ENCODE results near the gene LUC7L. TPM values are rescaled to one million over a fixed set of nuclear protein-coding genes. Genes with fewer than 3 reads are reported as not detected.
"Not testable (repeated sequence)": the region's sequence is repeated elsewhere in the genome, so short reads cannot be mapped to it uniquely, and the experiment has no call there.

LUC7L gene
- total and polyA plus RNA-seq, 4 experiments from 2014 or later, result 5.1 to 157 (median 80.1) TPM

- Mint-ChIP-seq H3K27ac (peak overlapping the region in 4 of 7 donors; percentile 2 to 82 (median 38)), H3K4me3 (no peak overlapping the region), H3K27me3 (no peaks in the 10 kb centered on the region), H3K36me3 (peaks cover 0 to 11% of the 10 kb centered on the region in 2 donors), H3K4me1 (peaks cover 12 to 28% (median 15%) of the 10 kb centered on the region in 4 donors), H3K9me3 (no peaks in the 10 kb centered on the region)
- Histone ChIP-seq H3K4me3 (ENCODE audit: low read length in 2 of 2) (no peak overlapping the region), H3K36me3 (ENCODE audit: insufficient read depth, low read length) (no peaks in the 10 kb centered on the region), H3K4me1 (ENCODE audit: insufficient read depth, low read length) (peaks cover 6% of the 10 kb centered on the region), H3K9me3 (ENCODE audit: control insufficient read depth in 1 of 2, low read length in 2 of 2) (no peaks in the 10 kb centered on the region), H3K27me3 (ENCODE audit: insufficient read depth, low read length) (no peaks in the 10 kb centered on the region), H3K27ac (ENCODE audit: low read depth, low read length) (no peak overlapping the region)
- POLR2A ChIA-PET (ENCODE audit: partially characterized antibody), result no interaction called here
- no peak for DNase-seq
- CTCF ChIA-PET (ENCODE audit: partially characterized antibody), result interaction anchor here (1.0 kb wide), 1 partner anchor 122 kb away, joined by 3 read pairs; no protein-coding TSS in a partner anchor
- intact Hi-C loops (cut with micrococcal nuclease), result no loop called here
Observed at GRCh38 chr16:239948-240277, 10.7 kb upstream of the LUC7L start.

- CTCF ChIA-PET (ENCODE audit: partially characterized antibody), result interaction anchor here (0.6 to 2.6 kb wide), 16 partner anchors 8 to 148 kb away, joined by 3 to 18 read pairs (median 4); partner anchors contain the start of gene AXIN1
- Histone ChIP-seq H3K9me3 (ENCODE audit: control insufficient read depth in 1 of 2, low read length in 2 of 2) (no peaks in the 10 kb centered on the region), H3K27ac (ENCODE audit: low read depth, low read length) (peak within 1 kb of the TSS; percentile 98), H3K27me3 (ENCODE audit: insufficient read depth, low read length) (no peaks in the 10 kb centered on the region), H3K36me3 (ENCODE audit: insufficient read depth, low read length) (no peaks in the 10 kb centered on the region), H3K4me3 (ENCODE audit: low read length in 2 of 2) (peak within 1 kb of the TSS; percentile 69 to 91), H3K4me1 (ENCODE audit: insufficient read depth, low read length) (peaks cover 6% of the 10 kb centered on the region)
- peaks cover 8 to 25% (median 16%) of the 10 kb centered on the region in 4 donors for H3K4me1 Mint-ChIP-seq
- peak within 1 kb of the TSS; percentile 90 to 97 (median 96) for H3K4me3 Mint-ChIP-seq
- no peaks in the 10 kb centered on the region for H3K9me3 Mint-ChIP-seq
- peak; percentile 95 to 98 (median 96) for DNase-seq
- POLR2A ChIA-PET (ENCODE audit: partially characterized antibody), result interaction anchor here (0.6 to 2.3 kb wide), 17 partner anchors 8 to 196 kb away, joined by 3 to 21 read pairs (median 4); partner anchors contain the start of genes AXIN1, MRPL28, PGAP6 and POLR3K
- no peaks in the 10 kb centered on the region for H3K27me3 Mint-ChIP-seq
- H3K36me3 Mint-ChIP-seq, result peaks cover 0 to 11% of the 10 kb centered on the region in 2 donors
- H3K27ac Mint-ChIP-seq, result peak within 1 kb of the TSS; percentile 99 to 100 (median 99)
- intact Hi-C loops (cut with micrococcal nuclease), result loop anchor here (1.0 to 5.0 kb wide), 4 partner anchors 18 to 136 kb away; partner anchors contain the start of genes AXIN1, MRPL28 and NPRL3
Observed at GRCh38 chr16:234468-235305, 5.4 kb upstream of the LUC7L start, which contains the start of gene FAM234A. FAM234A (plus strand) TSS chr16:234821; CDS start chr16:254414, 19,593 bp downstream.

- peaks cover 20 to 51% (median 41%) of the 10 kb centered on the region in 4 donors for H3K4me1 Mint-ChIP-seq
- H3K27me3 Mint-ChIP-seq, result no peaks in the 10 kb centered on the region
- H3K9me3 ChIP-seq (ENCODE audit: control insufficient read depth in 1 of 2, low read length in 2 of 2), result no peaks in the 10 kb centered on the region
- intact Hi-C loops (cut with micrococcal nuclease), result loop anchor here (5.0 kb wide), 1 partner anchor 94 kb away; the partner anchor contains the start of gene NPRL3
- H3K27me3 ChIP-seq (ENCODE audit: insufficient read depth, low read length), result no peaks in the 10 kb centered on the region
- peaks cover 12 to 40% of the 10 kb centered on the region in 2 donors for H3K36me3 Mint-ChIP-seq
- no peak for DNase-seq
- H3K27ac Mint-ChIP-seq, result peak overlapping the region in 2 of 7 donors; percentile 16 to 43
- ChIA-PET CTCF (ENCODE audit: partially characterized antibody) (no interaction called here), POLR2A (ENCODE audit: partially characterized antibody) (no interaction called here)
- peak overlapping the region in 1 of 8 donors; percentile 46 for H3K4me3 Mint-ChIP-seq
- H3K9me3 Mint-ChIP-seq, result no peaks in the 10 kb centered on the region
- H3K4me1 ChIP-seq (ENCODE audit: insufficient read depth, low read length), result peaks cover 29% of the 10 kb centered on the region
- peaks cover 18% of the 10 kb centered on the region for H3K36me3 ChIP-seq (ENCODE audit: insufficient read depth, low read length)
- no peak overlapping the region for H3K27ac ChIP-seq (ENCODE audit: low read depth, low read length)
- H3K4me3 ChIP-seq (ENCODE audit: low read length in 2 of 2), result no peak overlapping the region
Observed at GRCh38 chr16:230949-231348, 1.7 kb upstream of the LUC7L start.

GRCh38 chr16:230351-230750, 1.1 kb upstream of the LUC7L start:
- not testable (repeated sequence) for H3K27me3 ChIP-seq (ENCODE audit: insufficient read depth, low read length); H3K27me3 Mint-ChIP-seq; H3K9me3 ChIP-seq (ENCODE audit: control insufficient read depth in 1 of 2, low read length in 2 of 2); H3K9me3 Mint-ChIP-seq; H3K4me3 ChIP-seq (ENCODE audit: low read length in 2 of 2); H3K27ac ChIP-seq (ENCODE audit: low read depth, low read length); DNase-seq
- ChIA-PET POLR2A (ENCODE audit: partially characterized antibody) (interaction anchor here (1.8 kb wide), 1 partner anchor 140 kb away, joined by 6 read pairs; the partner anchor contains the start of gene MRPL28), CTCF (ENCODE audit: partially characterized antibody) (interaction anchor here (1.0 kb wide), 1 partner anchor 123 kb away, joined by 4 read pairs; no protein-coding TSS in a partner anchor)
- Mint-ChIP-seq H3K36me3 (peaks cover 16 to 41% of the 10 kb centered on the region in 2 donors), H3K4me3 (peak overlapping the region in 2 of 8 donors; percentile 46 to 83), H3K4me1 (peaks cover 18 to 51% (median 40%) of the 10 kb centered on the region in 4 donors), H3K27ac (peak overlapping the region in 3 of 7 donors; percentile 16 to 88 (median 43))
- Histone ChIP-seq H3K36me3 (ENCODE audit: insufficient read depth, low read length) (peaks cover 23% of the 10 kb centered on the region), H3K4me1 (ENCODE audit: insufficient read depth, low read length) (peaks cover 23% of the 10 kb centered on the region)
- intact Hi-C loops (cut with micrococcal nuclease), result loop anchor here (5.0 kb wide), 1 partner anchor 93 kb away; the partner anchor contains the start of gene NPRL3

- intact Hi-C loops (cut with micrococcal nuclease), result loop anchor here (5.0 kb wide), 1 partner anchor 93 kb away; the partner anchor contains the start of gene NPRL3
- H3K9me3 ChIP-seq (ENCODE audit: control insufficient read depth in 1 of 2, low read length in 2 of 2), result no peaks in the 10 kb centered on the region
- no peaks in the 10 kb centered on the region for H3K27me3 Mint-ChIP-seq
- peaks cover 16 to 39% of the 10 kb centered on the region in 2 donors for H3K36me3 Mint-ChIP-seq
- DNase-seq, result no peak
- peak overlapping the region in 6 of 7 donors; percentile 86 to 98 (median 96) for H3K27ac Mint-ChIP-seq
- peaks cover 25% of the 10 kb centered on the region for H3K36me3 ChIP-seq (ENCODE audit: insufficient read depth, low read length)
- ChIA-PET POLR2A (ENCODE audit: partially characterized antibody) (interaction anchor here (0.9 to 2.9 kb wide), 8 partner anchors 23 to 172 kb away, joined by 3 to 25 read pairs (median 5); partner anchors contain the start of genes AXIN1, DECR2 and MRPL28), CTCF (ENCODE audit: partially characterized antibody) (interaction anchor here (1.0 to 1.1 kb wide), 2 partner anchors 123 kb away, joined by 3 to 4 read pairs; no protein-coding TSS in a partner anchor)
- H3K27ac ChIP-seq (ENCODE audit: low read depth, low read length), result peak overlapping the region; percentile 97
- H3K4me1 ChIP-seq (ENCODE audit: insufficient read depth, low read length), result peaks cover 23% of the 10 kb centered on the region
- no peaks in the 10 kb centered on the region for H3K9me3 Mint-ChIP-seq
- H3K4me3 ChIP-seq (ENCODE audit: low read length in 2 of 2), result peak overlapping the region in 1 of 2 donors; percentile 84
- peaks cover 17 to 46% (median 36%) of the 10 kb centered on the region in 4 donors for H3K4me1 Mint-ChIP-seq
- H3K4me3 Mint-ChIP-seq, result peak overlapping the region; percentile 28 to 92 (median 87)
- no peaks in the 10 kb centered on the region for H3K27me3 ChIP-seq (ENCODE audit: insufficient read depth, low read length)
Observed at GRCh38 chr16:229731-230281, 557 bp upstream of the LUC7L start.

- peak in 2 of 5 donors; percentile 24 to 29 for DNase-seq
- Histone ChIP-seq H3K4me1 (ENCODE audit: insufficient read depth, low read length) (peaks cover 23% of the 10 kb centered on the region), H3K27me3 (ENCODE audit: insufficient read depth, low read length) (no peaks in the 10 kb centered on the region), H3K4me3 (ENCODE audit: low read length in 2 of 2) (peak overlapping the region; percentile 48 to 84), H3K36me3 (ENCODE audit: insufficient read depth, low read length) (peaks cover 27% of the 10 kb centered on the region), H3K27ac (ENCODE audit: low read depth, low read length) (peak overlapping the region; percentile 97), H3K9me3 (ENCODE audit: control insufficient read depth in 1 of 2, low read length in 2 of 2) (no peaks in the 10 kb centered on the region)
- H3K4me1 Mint-ChIP-seq, result peaks cover 15 to 40% (median 33%) of the 10 kb centered on the region in 4 donors
- peak overlapping the region; percentile 86 to 96 (median 90) for H3K4me3 Mint-ChIP-seq
- intact Hi-C loops (cut with micrococcal nuclease), result no loop called here
- peak overlapping the region; percentile 89 to 98 (median 95) for H3K27ac Mint-ChIP-seq
- peaks cover 16 to 38% of the 10 kb centered on the region in 2 donors for H3K36me3 Mint-ChIP-seq
- ChIA-PET POLR2A (ENCODE audit: partially characterized antibody) (interaction anchor here (1.1 to 2.9 kb wide), 10 partner anchors 14 to 173 kb away, joined by 3 to 25 read pairs (median 4); partner anchors contain the start of genes AXIN1, DECR2, HBQ1 and MRPL28), CTCF (ENCODE audit: partially characterized antibody) (interaction anchor here (0.7 to 2.3 kb wide), 6 partner anchors 16 to 134 kb away, joined by 3 to 13 read pairs (median 8); partner anchors contain the start of gene AXIN1)
- H3K27me3 Mint-ChIP-seq, result no peaks in the 10 kb centered on the region
- no peaks in the 10 kb centered on the region for H3K9me3 Mint-ChIP-seq
Observed at GRCh38 chr16:228151-228851, 948 bp downstream of the LUC7L start.

All from CD4-positive, alpha-beta memory T cell (primary cell).